Thyroid gland (tissue), 4 donors: ENCODE results near the gene SAMHD1. TPM values are rescaled to one million over a fixed set of nuclear protein-coding genes. Genes with fewer than 3 reads are reported as not detected.
"Not testable (repeated sequence)": the region's sequence is repeated elsewhere in the genome, so short reads cannot be mapped to it uniquely, and the experiment has no call there.

Source experiments
- DNase-seq, 2 donors: peaks; one replicate each; pipeline ENCODE4 v3.0.0-alpha.2; 2019
- H3K27ac ChIP-seq, 3 donors: fragments of 200-600 bp; sonication (generic); 1 replicate in 2 of 3; 2 replicates in 1 of 3; pipeline ENCODE4 v1.5.1; 2016 to 2019; ENCODE audit warnings: mild to moderate bottlenecking in 1 of 3, moderate library complexity in 1 of 3
- H3K27me3 ChIP-seq: fragments of 200-600 bp; sonication (generic); one replicate; pipeline ENCODE4 v1.5.1; 2019
- H3K36me3 ChIP-seq, 2 donors: fragments of 200-600 bp; sonication (generic); one replicate each; pipeline ENCODE4 v1.5.1; 2016 to 2019
- H3K4me1 ChIP-seq, 2 donors: fragments of 200-600 bp; sonication (generic); one replicate each; pipeline ENCODE4 v1.5.1; 2017 to 2019
- H3K4me3 ChIP-seq, 3 donors: fragments of 200-600 bp; sonication (generic); replicated peaks in 1 of 3; 1 replicate in 2 of 3; 2 replicates in 1 of 3; pipeline ENCODE4 v1.5.1; 2016; ENCODE audit warnings: mild to moderate bottlenecking in 1 of 3
- H3K9me3 ChIP-seq: fragments of 200-600 bp; sonication (generic); one replicate; pipeline ENCODE4 v1.5.1; 2017
- POLR2A ChIP-seq, 2 donors: fragments of 450-650 bp; IDR thresholded peaks; one replicate each; pipeline ENCODE4 v1.6.1; 2017; ENCODE audit warnings: antibody characterized with exemption in 2 of 2, mild to moderate bottlenecking in 2 of 2, moderate library complexity in 1 of 2
- WGBS, 2 donors: methylation state at CpG; one replicate each; pipeline ENCODE4 v1.1.5; 2017; 5-methylcytosine and 5-hydroxymethylcytosine counted together
- intact Hi-C: fragments of 100-400 bp; cut with DNase I; formaldehyde crosslinking; loops from one replicate; pipeline ENCODE4 v1.15.1; 2023
- total RNA-seq, 4 donors: library from RNA; depleted of rRNA; stranded (reverse); fragments of >200 nt; gene quantifications; one replicate each; pipeline ENCODE4 v1.2.3, GENCODE V29; 2016
- TF ChIP-seq, protein P1 (sequence below), 6 experiments: fragments of 200-600 bp in 3 of 6; fragments of 450-650 bp in 3 of 6; sonication (generic) in 3 of 6; IDR thresholded peaks; one replicate each; pipeline ENCODE4 v1.5.1; 2016 to 2019; ENCODE audit warnings: antibody characterized with exemption in 6 of 6, mild to moderate bottlenecking in 2 of 6, inconsistent platforms in 1 of 6, moderate library complexity in 1 of 6

Gene SAMHD1
- total RNA-seq, 4 donors from 2014 or later, result 60.6 to 227 (median 112) TPM

DNA sequence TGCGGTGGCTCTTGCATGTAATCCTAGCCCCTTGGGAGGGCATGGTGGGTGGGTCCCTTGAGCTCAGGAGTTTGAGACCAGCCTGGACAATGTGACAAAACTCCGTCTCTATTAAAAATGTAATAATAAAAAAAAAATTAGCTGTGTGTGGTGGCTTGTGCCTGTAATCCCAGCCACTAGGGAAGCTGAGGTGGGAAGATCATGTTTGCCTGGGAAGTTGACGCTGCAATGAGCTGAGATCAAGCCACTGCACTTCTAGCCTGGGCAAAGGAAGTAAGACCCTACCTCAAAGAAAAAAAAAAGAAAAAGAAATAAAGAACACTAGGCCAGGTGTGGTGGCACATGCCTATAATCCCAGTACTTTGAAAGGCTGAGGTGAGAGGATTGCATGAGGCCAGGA lies 4.5 kb upstream of the SAMHD1 start:
- Histone ChIP-seq H3K27ac (no peak overlapping the region), H3K4me3 (no peak overlapping the region), H3K9me3 (no peaks in the 10 kb centered on the region), H3K27me3 (no peaks in the 10 kb centered on the region), H3K4me1 (peaks cover 16% of the 10 kb centered on the region in 2 donors), H3K36me3 (no peaks in the 10 kb centered on the region)
- 62 to 92% methylated on average over 3 of the region's 3 CpGs for WGBS, 2 donors
- no peak for DNase-seq
- intact Hi-C loops, result no loop called here
- no peak for TF ChIP-seq POLR2A (IDR thresholded peaks at IDR 0.05)
- TF ChIP-seq, protein P1, sequence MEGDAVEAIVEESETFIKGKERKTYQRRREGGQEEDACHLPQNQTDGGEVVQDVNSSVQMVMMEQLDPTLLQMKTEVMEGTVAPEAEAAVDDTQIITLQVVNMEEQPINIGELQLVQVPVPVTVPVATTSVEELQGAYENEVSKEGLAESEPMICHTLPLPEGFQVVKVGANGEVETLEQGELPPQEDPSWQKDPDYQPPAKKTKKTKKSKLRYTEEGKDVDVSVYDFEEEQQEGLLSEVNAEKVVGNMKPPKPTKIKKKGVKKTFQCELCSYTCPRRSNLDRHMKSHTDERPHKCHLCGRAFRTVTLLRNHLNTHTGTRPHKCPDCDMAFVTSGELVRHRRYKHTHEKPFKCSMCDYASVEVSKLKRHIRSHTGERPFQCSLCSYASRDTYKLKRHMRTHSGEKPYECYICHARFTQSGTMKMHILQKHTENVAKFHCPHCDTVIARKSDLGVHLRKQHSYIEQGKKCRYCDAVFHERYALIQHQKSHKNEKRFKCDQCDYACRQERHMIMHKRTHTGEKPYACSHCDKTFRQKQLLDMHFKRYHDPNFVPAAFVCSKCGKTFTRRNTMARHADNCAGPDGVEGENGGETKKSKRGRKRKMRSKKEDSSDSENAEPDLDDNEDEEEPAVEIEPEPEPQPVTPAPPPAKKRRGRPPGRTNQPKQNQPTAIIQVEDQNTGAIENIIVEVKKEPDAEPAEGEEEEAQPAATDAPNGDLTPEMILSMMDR (IDR thresholded peaks at IDR 0.05), result no peak

DNA sequence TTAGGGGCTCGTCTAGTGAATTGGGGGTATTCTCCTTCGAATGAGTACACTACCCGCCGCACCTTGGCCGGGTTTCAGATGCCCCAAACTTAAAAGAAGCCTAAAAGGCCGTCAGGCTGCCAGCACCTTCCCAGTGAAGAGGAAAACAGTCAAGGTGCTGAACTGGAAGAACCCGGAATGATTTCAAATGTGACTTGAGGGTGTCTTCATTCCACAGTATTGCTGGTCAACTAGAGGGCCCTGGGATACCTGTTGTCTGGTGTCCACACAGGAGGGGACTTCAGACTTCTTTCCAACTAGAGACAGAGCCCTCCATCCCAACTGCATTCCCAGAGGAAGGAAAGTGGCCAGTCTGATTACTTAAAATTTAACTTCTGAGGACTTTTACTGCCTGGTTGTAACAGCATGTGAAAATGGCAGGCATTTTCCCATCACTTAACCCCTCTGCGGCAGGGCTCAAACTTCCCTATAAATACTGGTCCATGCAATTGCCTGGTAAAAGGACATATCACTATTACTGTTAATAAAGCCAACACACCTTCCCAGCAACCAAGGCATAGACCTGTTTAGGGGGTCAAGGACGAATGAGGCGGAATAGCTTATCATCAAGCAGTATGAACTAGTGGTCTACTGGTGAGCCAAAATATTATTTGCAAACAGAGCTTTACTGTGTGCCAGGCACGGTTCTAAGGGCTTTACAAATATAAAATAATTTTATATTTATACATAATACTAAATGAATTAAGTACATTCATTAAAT lies 651 bp upstream of the SAMHD1 start:
- Histone ChIP-seq H3K9me3 (no peaks in the 10 kb centered on the region), H3K4me1 (peaks cover 22 to 28% of the 10 kb centered on the region in 2 donors), H3K27ac (peak overlapping the region; percentile 48 to 88 (median 68)), H3K4me3 (peak overlapping the region in 2 of 3 donors; percentile 26 to 86), H3K27me3 (no peaks in the 10 kb centered on the region), H3K36me3 (no peaks in the 10 kb centered on the region)
- 34 to 52% methylated on average over 7 to 11 of the region's 11 CpGs for WGBS, 2 donors
- TF ChIP-seq, protein P1 (IDR thresholded peaks at IDR 0.05), result no peak
- no peak for TF ChIP-seq POLR2A (IDR thresholded peaks at IDR 0.05)
- intact Hi-C loops, result no loop called here
- DNase-seq, result no peak

DNA sequence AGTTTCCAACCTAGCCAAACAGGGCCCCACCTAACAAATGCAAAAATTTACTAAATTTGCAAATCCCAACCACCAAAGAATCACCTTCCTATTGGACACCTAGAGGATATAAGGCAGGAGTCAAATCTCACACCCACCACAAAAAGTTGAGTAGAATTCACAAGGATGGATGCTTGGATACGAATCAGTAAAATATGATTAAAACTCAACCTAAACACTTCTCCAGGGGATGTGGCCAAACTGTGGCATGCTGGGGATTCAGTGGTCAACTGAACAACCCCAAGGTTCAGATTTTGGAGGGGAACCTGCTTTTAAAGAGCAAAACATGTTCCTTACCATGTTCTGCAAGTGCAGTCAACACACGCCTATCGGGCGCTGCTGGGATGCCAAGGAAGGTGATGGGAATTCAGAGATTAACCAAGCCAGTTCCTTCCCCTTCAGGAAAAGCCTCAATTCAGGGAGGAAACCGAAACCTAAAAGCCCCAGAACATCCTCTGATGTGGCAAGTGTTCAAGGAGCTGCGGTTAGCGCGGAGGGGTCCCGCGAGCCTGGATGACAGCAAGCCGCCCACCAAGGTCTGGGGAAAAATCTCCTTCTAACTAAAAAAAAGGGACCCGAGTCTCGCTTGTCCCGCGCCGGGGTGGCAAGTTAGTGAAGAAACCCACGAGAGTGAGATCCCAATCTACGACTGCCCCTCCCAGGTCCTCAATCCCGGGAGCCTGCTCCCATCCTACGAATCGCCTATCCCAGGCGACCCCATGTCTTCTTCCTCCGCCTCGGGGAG lies 902 bp downstream of the SAMHD1 start:
- Histone ChIP-seq H3K4me3 (peak overlapping the region; percentile 79 to 91 (median 86)), H3K27ac (peak overlapping the region; percentile 87 to 89 (median 88)), H3K27me3 (no peaks in the 10 kb centered on the region), H3K4me1 (peaks cover 24 to 33% of the 10 kb centered on the region in 2 donors), H3K9me3 (no peaks in the 10 kb centered on the region), H3K36me3 (peaks cover under 1 to 4% of the 10 kb centered on the region in 2 donors)
- TF ChIP-seq, protein P1 (IDR thresholded peaks at IDR 0.05), result no peak
- intact Hi-C loops, result no loop called here
- WGBS, 2 donors, result 4 to 18% methylated on average over 9 to 24 of the region's 24 CpGs
- peak in 1 of 2 donors; percentile 24 for DNase-seq

DNA sequence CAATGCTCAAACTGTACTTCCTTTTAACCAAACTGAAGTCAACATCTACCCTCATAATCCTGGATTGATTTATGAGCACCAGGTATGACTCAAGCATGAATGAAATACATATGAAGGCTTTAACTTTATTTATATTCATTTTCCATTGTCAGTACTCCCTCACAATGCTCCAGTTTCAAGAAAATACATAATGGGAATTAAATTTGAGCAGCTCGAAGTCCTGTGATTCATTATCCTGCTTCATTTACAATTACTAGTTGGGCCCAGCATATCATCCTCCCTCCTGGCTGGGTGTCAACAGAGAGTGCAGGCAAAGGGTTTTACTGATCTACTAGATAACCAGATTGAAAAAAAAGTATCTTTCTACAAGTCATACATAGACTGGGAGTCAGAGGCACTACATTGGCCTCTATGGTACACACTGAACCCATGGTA lies 10.1 kb downstream of the SAMHD1 start:
- H3K27me3 ChIP-seq, result no peaks in the 10 kb centered on the region
- TF ChIP-seq, protein P1 (IDR thresholded peaks at IDR 0.05), result no peak
- TF ChIP-seq POLR2A (IDR thresholded peaks at IDR 0.05), result no peak
- intact Hi-C loops, result no loop called here
- no peak overlapping the region for H3K4me3 ChIP-seq
- peaks cover 2 to 24% of the 10 kb centered on the region in 2 donors for H3K4me1 ChIP-seq
- H3K9me3 ChIP-seq, result no peaks in the 10 kb centered on the region
- WGBS, 2 donors, result 70 to 74% methylated on average over 1 of the region's 1 CpG
- peaks cover 7 to 17% of the 10 kb centered on the region in 2 donors for H3K36me3 ChIP-seq
- peak overlapping the region in 1 of 3 donors; percentile 39 for H3K27ac ChIP-seq
- no peak for DNase-seq

DNA sequence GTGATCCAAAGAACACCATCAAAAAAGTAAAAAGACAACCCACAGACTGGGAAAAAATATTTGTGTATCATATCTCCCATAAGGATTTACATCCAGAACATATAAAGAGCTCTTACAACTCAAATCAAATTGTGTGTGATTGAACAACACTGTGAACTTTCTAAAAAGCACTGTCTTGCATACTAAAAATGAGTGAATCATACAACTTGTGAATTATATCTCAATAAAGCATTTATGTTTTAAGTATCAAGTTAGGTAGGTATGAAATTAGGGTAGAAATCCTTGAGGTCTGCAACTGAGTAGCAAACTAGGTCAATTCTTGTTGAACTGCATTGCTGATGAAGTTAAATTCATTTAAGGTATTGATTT lies 14.1 kb downstream of the SAMHD1 start:
- intact Hi-C loops, result no loop called here
- TF ChIP-seq, protein P1 (IDR thresholded peaks at IDR 0.05), result no peak
- no peak for TF ChIP-seq POLR2A (IDR thresholded peaks at IDR 0.05)
- Histone ChIP-seq H3K4me1 (peaks cover 0 to 18% of the 10 kb centered on the region in 2 donors), H3K27me3 (no peaks in the 10 kb centered on the region), H3K4me3 (no peak overlapping the region), H3K36me3 (peaks cover 0 to 4% of the 10 kb centered on the region in 2 donors), H3K9me3 (no peaks in the 10 kb centered on the region), H3K27ac (no peak overlapping the region)
- DNase-seq, result no peak

DNA sequence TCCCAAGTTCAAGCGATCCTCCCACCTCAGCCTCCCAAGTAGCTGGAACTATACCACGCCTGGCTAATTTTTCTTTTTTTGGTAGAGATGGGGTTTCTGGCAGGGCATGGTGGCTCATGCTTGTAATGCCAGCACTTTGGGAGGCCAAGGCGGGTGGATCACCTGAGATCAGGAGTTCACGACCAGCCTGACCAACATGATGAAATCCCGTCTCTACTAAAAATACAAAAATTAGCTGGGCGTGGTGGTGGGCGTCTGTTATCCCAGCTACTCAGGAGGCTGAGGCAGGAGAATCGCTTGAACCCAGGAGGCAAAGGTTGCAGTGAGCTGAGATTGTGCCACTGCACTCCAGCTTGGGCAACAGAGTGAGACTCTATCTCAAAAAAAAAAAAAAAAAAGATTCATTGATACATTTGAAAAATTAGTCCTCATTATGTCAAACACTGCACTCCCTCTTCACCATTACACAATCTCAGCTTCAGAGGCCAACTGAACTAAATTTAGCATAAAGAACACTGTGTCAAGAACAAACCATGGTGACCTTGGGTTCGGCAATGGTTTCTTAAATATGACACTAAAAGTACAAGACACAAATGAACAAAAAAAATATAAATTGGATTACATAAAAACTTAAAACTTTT lies 14.6 kb downstream of the SAMHD1 start:
- H3K9me3 ChIP-seq, H3K27me3 ChIP-seq, H3K4me3 ChIP-seq, intact Hi-C loops, DNase-seq, H3K36me3 ChIP-seq: not testable (repeated sequence)
- 85 to 91% methylated on average over 9 of the region's 9 CpGs for WGBS, 2 donors
- peak overlapping the region in 2 of 3 donors; percentile 36 to 49 for H3K27ac ChIP-seq
- peaks cover 0 to 17% of the 10 kb centered on the region in 2 donors for H3K4me1 ChIP-seq
